Gastroesophageal sphincter (tissue), 3 donors: ENCODE measurements around the gene ADCY6.
A peak's percentile ranks its signal among the peaks of the same experiment; 100 is the strongest.

Experiments
- POLR2A ChIP-seq, 2 donors: fragments of 450-650 bp; IDR thresholded peaks; one replicate each; pipeline ENCODE4 v1.6.1; 2017; ENCODE audit warnings: antibody characterized with exemption in 2 of 2, mild to moderate bottlenecking in 2 of 2, moderate library complexity in 1 of 2
- POLR2AphosphoS5 ChIP-seq: sonication (generic); formaldehyde crosslinking; IDR thresholded peaks from one replicate; pipeline ENCODE4 v1.6.1; 2017; ENCODE audit warnings: antibody characterized with exemption
- TF ChIP-seq, protein P1 (sequence below), 4 experiments: fragments of 200-600 bp in 2 of 4; fragments of 450-650 bp in 2 of 4; sonication (generic) in 1 of 4; IDR thresholded peaks; one replicate each; pipeline ENCODE4 v1.5.1; 2017 to 2019; ENCODE audit warnings: antibody characterized with exemption in 4 of 4, mild to moderate bottlenecking in 2 of 4, moderate library complexity in 2 of 4

- peak; percentile 48 to 56 for TF ChIP-seq POLR2A (IDR thresholded peaks at IDR 0.05)
- TF ChIP-seq POLR2AphosphoS5: peak; percentile 44
- TF ChIP-seq, protein P1, sequence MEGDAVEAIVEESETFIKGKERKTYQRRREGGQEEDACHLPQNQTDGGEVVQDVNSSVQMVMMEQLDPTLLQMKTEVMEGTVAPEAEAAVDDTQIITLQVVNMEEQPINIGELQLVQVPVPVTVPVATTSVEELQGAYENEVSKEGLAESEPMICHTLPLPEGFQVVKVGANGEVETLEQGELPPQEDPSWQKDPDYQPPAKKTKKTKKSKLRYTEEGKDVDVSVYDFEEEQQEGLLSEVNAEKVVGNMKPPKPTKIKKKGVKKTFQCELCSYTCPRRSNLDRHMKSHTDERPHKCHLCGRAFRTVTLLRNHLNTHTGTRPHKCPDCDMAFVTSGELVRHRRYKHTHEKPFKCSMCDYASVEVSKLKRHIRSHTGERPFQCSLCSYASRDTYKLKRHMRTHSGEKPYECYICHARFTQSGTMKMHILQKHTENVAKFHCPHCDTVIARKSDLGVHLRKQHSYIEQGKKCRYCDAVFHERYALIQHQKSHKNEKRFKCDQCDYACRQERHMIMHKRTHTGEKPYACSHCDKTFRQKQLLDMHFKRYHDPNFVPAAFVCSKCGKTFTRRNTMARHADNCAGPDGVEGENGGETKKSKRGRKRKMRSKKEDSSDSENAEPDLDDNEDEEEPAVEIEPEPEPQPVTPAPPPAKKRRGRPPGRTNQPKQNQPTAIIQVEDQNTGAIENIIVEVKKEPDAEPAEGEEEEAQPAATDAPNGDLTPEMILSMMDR (IDR thresholded peaks at IDR 0.05): peak in 3 of 4 experiments; percentile 99 to 100 (median 99)
Measured at GRCh38 chr12:48814262-48815125, 25.6 kb upstream of the ADCY6 start.
